ENCODE measurements around the gene GATA3. TPM values are rescaled to one million over a fixed set of nuclear protein-coding genes. Genes with fewer than 3 reads are reported as not detected.
A peak's percentile ranks its signal among the peaks of the same experiment; 100 is the strongest.

Gene GATA3
- total RNA-seq, 1 donor from 2014 or later = not detected

- H2AFZ ChIP-seq (replicated peaks) = no peak overlapping the region
- peaks cover 11% of the 10 kb centered on the region for H3K4me1 ChIP-seq
- H4K20me1 ChIP-seq (ENCODE audit: low read depth) = no peaks in the 10 kb centered on the region
- no peaks in the 10 kb centered on the region for H3K9me3 Mint-ChIP-seq
- DNase-seq (ENCODE audit: low spot score) = no peak
- no peak overlapping the region for H3K4me3 ChIP-seq
- peaks cover 6% of the 10 kb centered on the region for H3K27me3 Mint-ChIP-seq (ENCODE audit: insufficient read depth, low read depth)
- H3K79me2 ChIP-seq (ENCODE audit: low read depth) = no peaks in the 10 kb centered on the region
- no peak overlapping the region for H3K27ac ChIP-seq
- no peak overlapping the region for H3K9ac ChIP-seq
- H3K36me3 ChIP-seq = no peaks in the 10 kb centered on the region
- no peaks in the 10 kb centered on the region for H3K27me3 ChIP-seq
- H3F3A ChIP-seq (ENCODE audit: low read depth) = no peaks in the 10 kb centered on the region
- H3K27ac Mint-ChIP-seq = no peak overlapping the region
- no peaks in the 10 kb centered on the region for H3K9me3 ChIP-seq (ENCODE audit: low read depth)
- no peak overlapping the region for H3K4me3 Mint-ChIP-seq
- TF ChIP-seq CTCF (IDR thresholded peaks at IDR 0.05) (no peak), EZH2 (IDR thresholded peaks at IDR 0.05) (no peak), EZH2phosphoT487 (IDR thresholded peaks at IDR 0.05) (no peak)
- H3K4me1 Mint-ChIP-seq = peaks cover 8% of the 10 kb centered on the region
- H3K4me2 ChIP-seq = no peak overlapping the region
- H3K36me3 Mint-ChIP-seq = no peaks in the 10 kb centered on the region
Observed at GRCh38 chr10:8100366-8100765, 45.9 kb downstream of the GATA3 start.

- Histone ChIP-seq H3K9ac (no peak overlapping the region), H3K27me3 (no peaks in the 10 kb centered on the region), H3K79me2 (ENCODE audit: low read depth) (no peaks in the 10 kb centered on the region), H3K36me3 (no peaks in the 10 kb centered on the region), H3K27ac (no peak overlapping the region), H3K4me3 (no peak overlapping the region), H3K9me3 (ENCODE audit: low read depth) (no peaks in the 10 kb centered on the region), H2AFZ (replicated peaks) (no peak overlapping the region), H3K4me2 (peak overlapping the region; percentile 2), H4K20me1 (ENCODE audit: low read depth) (no peaks in the 10 kb centered on the region), H3K4me1 (peaks cover 11% of the 10 kb centered on the region), H3F3A (ENCODE audit: low read depth) (no peaks in the 10 kb centered on the region)
- Mint-ChIP-seq H3K36me3 (no peaks in the 10 kb centered on the region), H3K27me3 (ENCODE audit: insufficient read depth, low read depth) (peaks cover 4% of the 10 kb centered on the region), H3K4me3 (no peak overlapping the region), H3K27ac (no peak overlapping the region), H3K4me1 (peaks cover 8% of the 10 kb centered on the region), H3K9me3 (peaks cover 3% of the 10 kb centered on the region)
- no peak for DNase-seq (ENCODE audit: low spot score)
- TF ChIP-seq EZH2phosphoT487 (IDR thresholded peaks at IDR 0.05) = no peak
- no peak for TF ChIP-seq EZH2 (IDR thresholded peaks at IDR 0.05)
- no peak for TF ChIP-seq CTCF (IDR thresholded peaks at IDR 0.05)
Observed at GRCh38 chr10:8102708-8103401, 48.4 kb downstream of the GATA3 start.

GRCh38 chr10:8103543-8103942 lies 49.1 kb downstream of the GATA3 start:
- no peaks in the 10 kb centered on the region for H3K79me2 ChIP-seq (ENCODE audit: low read depth)
- no peaks in the 10 kb centered on the region for H3K36me3 Mint-ChIP-seq
- no peaks in the 10 kb centered on the region for H4K20me1 ChIP-seq (ENCODE audit: low read depth)
- no peaks in the 10 kb centered on the region for H3K36me3 ChIP-seq
- TF ChIP-seq EZH2 (IDR thresholded peaks at IDR 0.05) (no peak), CTCF (IDR thresholded peaks at IDR 0.05) (no peak), EZH2phosphoT487 (IDR thresholded peaks at IDR 0.05) (no peak)
- H3F3A ChIP-seq (ENCODE audit: low read depth) = no peaks in the 10 kb centered on the region
- no peak overlapping the region for H3K27ac Mint-ChIP-seq
- H3K4me3 Mint-ChIP-seq = no peak overlapping the region
- H3K27me3 ChIP-seq = no peaks in the 10 kb centered on the region
- no peak overlapping the region for H3K27ac ChIP-seq
- no peak overlapping the region for H3K9ac ChIP-seq
- DNase-seq (ENCODE audit: low spot score) = no peak
- peaks cover 11% of the 10 kb centered on the region for H3K4me1 ChIP-seq
- peaks cover 8% of the 10 kb centered on the region for H3K4me1 Mint-ChIP-seq
- H2AFZ ChIP-seq (replicated peaks) = no peak overlapping the region
- H3K9me3 ChIP-seq (ENCODE audit: low read depth) = no peaks in the 10 kb centered on the region
- H3K4me3 ChIP-seq = no peak overlapping the region
- H3K9me3 Mint-ChIP-seq = peaks cover 3% of the 10 kb centered on the region
- H3K27me3 Mint-ChIP-seq (ENCODE audit: insufficient read depth, low read depth) = peaks cover 4% of the 10 kb centered on the region
- H3K4me2 ChIP-seq = peak overlapping the region; percentile 2

All from neural progenitor cell (in vitro differentiated cells).